PC-3 (cell line): Measurements from ENCODE around the gene HOXD4. TPM values are rescaled to one million over a fixed set of nuclear protein-coding genes. Genes with fewer than 3 reads are reported as not detected.

Experiments used
- ATAC-seq: fragments of 200-7000 bp; cut with Tn5 transposase; 2 replicates; pipeline ENCODE4 v1.9.1; 2020; ENCODE audit warnings: mild to moderate bottlenecking, moderate library complexity
- BruUV-seq: library from RNA; stranded (reverse); fragments of 400-500 nt; replicated peaks from 2 replicates; lab custom pipeline; 2021; lab: Mats Ljungman, UMichigan
- CTCF ChIA-PET: fragments of 300-600 bp; sonication (Branson Sonifier 250); formaldehyde crosslinking; loops from one replicate; lab custom pipeline; 2022; ENCODE audit warnings: antibody characterized with exemption; lab: Charles Lee
- POLR2A ChIA-PET: fragments of 300-600 bp; sonication (Branson Sonifier 250); formaldehyde crosslinking; loops from one replicate; lab custom pipeline; 2022; ENCODE audit warnings: antibody characterized with exemption; ENCODE audit not compliant: unreplicated experiment; lab: Charles Lee
- DNase-seq: peaks from one replicate; pipeline ENCODE4 v3.0.0-alpha.2; 2015
- H2AFZ ChIP-seq: fragments of 300-600 bp; sonication (generic); 2 replicates; pipeline ENCODE4 v1.6.0; 2016; ENCODE audit warnings: antibody characterized with exemption, low read length
- H3F3A ChIP-seq: fragments of 300-600 bp; sonication (generic); one replicate; pipeline ENCODE4 v1.6.0; 2017; ENCODE audit warnings: antibody characterized with exemption, low read length, control low read depth, mild to moderate bottlenecking; ENCODE audit not compliant: unreplicated experiment
- H3K27ac ChIP-seq: fragments of 300-600 bp; sonication (generic); 2 replicates; pipeline ENCODE4 v1.5.1; 2016; ENCODE audit warnings: mild to moderate bottlenecking, low read length
- H3K27me3 ChIP-seq: fragments of 300-600 bp; sonication (generic); 2 replicates; pipeline ENCODE4 v1.6.1; 2016; ENCODE audit warnings: low read length, mixed read lengths
- H3K36me3 ChIP-seq: fragments of 300-600 bp; sonication (generic); 2 replicates; pipeline ENCODE4 v1.6.1; 2016; ENCODE audit warnings: low read depth, mixed run types, low read length, mixed read lengths
- H3K4me1 ChIP-seq: fragments of 300-600 bp; sonication (generic); 2 replicates; pipeline ENCODE4 v1.5.1; 2016; ENCODE audit warnings: low read length; ENCODE audit not compliant: insufficient read depth
- H3K4me2 ChIP-seq: fragments of 300-600 bp; sonication (generic); 2 replicates; pipeline ENCODE4 v1.6.0; 2016; ENCODE audit warnings: low read length
- H3K4me3 ChIP-seq: fragments of 300-600 bp; sonication (generic); 2 replicates; pipeline ENCODE4 v1.5.1; 2016; ENCODE audit warnings: mild to moderate bottlenecking, low read length, mixed read lengths
- H3K79me2 ChIP-seq: fragments of 300-600 bp; sonication (generic); 2 replicates; pipeline ENCODE4 v1.6.1; 2017; ENCODE audit warnings: low read length, mixed read lengths
- H3K9ac ChIP-seq: fragments of 300-600 bp; sonication (generic); 2 replicates; pipeline ENCODE4 v1.6.0; 2016; ENCODE audit warnings: mild to moderate bottlenecking, low read length
- H3K9me2 ChIP-seq: fragments of 300-600 bp; sonication (generic); replicated peaks from 2 replicates; pipeline ENCODE4 v1.6.1; 2016; ENCODE audit warnings: mixed run types, low read length, mixed read lengths
- H3K9me3 ChIP-seq: fragments of 300-600 bp; sonication (generic); 2 replicates; pipeline ENCODE4 v1.6.1; 2016; ENCODE audit warnings: low read length, mixed read lengths
- H4K20me1 ChIP-seq: fragments of 300-600 bp; sonication (generic); 2 replicates; pipeline ENCODE4 v1.6.1; 2016; ENCODE audit warnings: low read length, mixed read lengths
- EZH2 ChIP-seq: fragments of 300-600 bp; sonication (generic); IDR thresholded peaks from one replicate; pipeline ENCODE4 v1.6.1; 2017; ENCODE audit warnings: antibody characterized with exemption, mild to moderate bottlenecking, low read length; ENCODE audit not compliant: unreplicated experiment
- EZH2phosphoT487 ChIP-seq: fragments of 300-600 bp; sonication (generic); IDR thresholded peaks from 2 replicates; pipeline ENCODE4 v1.6.1; 2018; ENCODE audit warnings: mild to moderate bottlenecking, antibody characterized with exemption, low read length, borderline replicate concordance
- intact Hi-C: fragments of 100-400 bp; cut with micrococcal nuclease; formaldehyde crosslinking; loops from 2 replicates; pipeline ENCODE4 v1.9.0; 2023
- total RNA-seq: library from RNA; depleted of rRNA; stranded (reverse); fragments of >200 nt; gene quantifications from 2 replicates; pipeline ENCODE4 v1.2.3, GENCODE V29; 2014
- TF ChIP-seq, protein P1 (sequence below): fragments of 300-600 bp; sonication (generic); conservative IDR thresholded peaks from 2 replicates; pipeline ENCODE4 v1.5.1; 2017; ENCODE audit warnings: antibody characterized with exemption, low read depth, mild to moderate bottlenecking, low read length

The HOXD4 gene
- total RNA-seq, 1 experiment from 2014 or later: 0.29 TPM

GRCh38 chr2:176160251-176160985 is 9.1 kb downstream of the HOXD4 start:
- Histone ChIP-seq H3K4me3 (no peak overlapping the region), H3K4me2 (no peak overlapping the region), H3K9me2 (no peaks in the 10 kb centered on the region), H3K36me3 (no peaks in the 10 kb centered on the region), H3K27me3 (no peaks in the 10 kb centered on the region), H3K4me1 (no peaks in the 10 kb centered on the region), H3K9ac (no peak overlapping the region), H4K20me1 (no peaks in the 10 kb centered on the region), H3K27ac (no peak overlapping the region), H2AFZ (no peak overlapping the region), H3K9me3 (no peaks in the 10 kb centered on the region), H3K79me2 (no peaks in the 10 kb centered on the region), H3F3A (no peaks in the 10 kb centered on the region)
- no TSS peak for BruUV-seq
- TF ChIP-seq, protein P1, sequence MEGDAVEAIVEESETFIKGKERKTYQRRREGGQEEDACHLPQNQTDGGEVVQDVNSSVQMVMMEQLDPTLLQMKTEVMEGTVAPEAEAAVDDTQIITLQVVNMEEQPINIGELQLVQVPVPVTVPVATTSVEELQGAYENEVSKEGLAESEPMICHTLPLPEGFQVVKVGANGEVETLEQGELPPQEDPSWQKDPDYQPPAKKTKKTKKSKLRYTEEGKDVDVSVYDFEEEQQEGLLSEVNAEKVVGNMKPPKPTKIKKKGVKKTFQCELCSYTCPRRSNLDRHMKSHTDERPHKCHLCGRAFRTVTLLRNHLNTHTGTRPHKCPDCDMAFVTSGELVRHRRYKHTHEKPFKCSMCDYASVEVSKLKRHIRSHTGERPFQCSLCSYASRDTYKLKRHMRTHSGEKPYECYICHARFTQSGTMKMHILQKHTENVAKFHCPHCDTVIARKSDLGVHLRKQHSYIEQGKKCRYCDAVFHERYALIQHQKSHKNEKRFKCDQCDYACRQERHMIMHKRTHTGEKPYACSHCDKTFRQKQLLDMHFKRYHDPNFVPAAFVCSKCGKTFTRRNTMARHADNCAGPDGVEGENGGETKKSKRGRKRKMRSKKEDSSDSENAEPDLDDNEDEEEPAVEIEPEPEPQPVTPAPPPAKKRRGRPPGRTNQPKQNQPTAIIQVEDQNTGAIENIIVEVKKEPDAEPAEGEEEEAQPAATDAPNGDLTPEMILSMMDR: no peak
- TF ChIP-seq EZH2 (no peak), EZH2phosphoT487 (no peak)
- DNase-seq (no peak), ATAC-seq (no peak)
- intact Hi-C loops: no loop called here
- CTCF ChIA-PET: no interaction called here
- POLR2A ChIA-PET: no interaction called here

- no peak overlapping the region for H2AFZ ChIP-seq
Observed at GRCh38 chr2:176160986-176161824, 9.9 kb downstream of the HOXD4 start.

More at GRCh38 chr2:176160986-176161824, 9.9 kb downstream of the HOXD4 start:
- H3K36me3 ChIP-seq: no peaks in the 10 kb centered on the region
- intact Hi-C loops: no loop called here
- DNase-seq (no peak), ATAC-seq (no peak)
- TF ChIP-seq, protein P1: no peak
- TF ChIP-seq EZH2phosphoT487 (no peak), EZH2 (no peak)
- H3K27ac ChIP-seq: no peak overlapping the region
- no peak overlapping the region for H3K4me3 ChIP-seq
- no peaks in the 10 kb centered on the region for H3K4me1 ChIP-seq
- ChIA-PET CTCF (no interaction called here), POLR2A (interaction anchor here (0.6 kb wide), 1 partner anchor 1102 kb away, joined by 5 read pairs; no protein-coding TSS in a partner anchor)
- no peaks in the 10 kb centered on the region for H3F3A ChIP-seq
- no peaks in the 10 kb centered on the region for H3K27me3 ChIP-seq
- H3K9ac ChIP-seq: no peak overlapping the region
- H3K9me2 ChIP-seq: no peaks in the 10 kb centered on the region
- H3K9me3 ChIP-seq: no peaks in the 10 kb centered on the region
- BruUV-seq: no TSS peak
- H3K4me2 ChIP-seq: no peak overlapping the region
- H4K20me1 ChIP-seq: no peaks in the 10 kb centered on the region
- no peaks in the 10 kb centered on the region for H3K79me2 ChIP-seq
